RCC 7860 (cell line): ENCODE data around the gene CCSER1.

Source experiments
- DNase-seq: peaks from one replicate; pipeline ENCODE4 v3.0.0-alpha.2; 2015; ENCODE audit warnings: low spot score
- FAIRE-seq: peaks from 2 replicates; lab custom pipeline; 2012; peaks lifted over from hg19 to GRCh38; lab: Jason Lieb, UNC

CCSER1 gene

DNA sequence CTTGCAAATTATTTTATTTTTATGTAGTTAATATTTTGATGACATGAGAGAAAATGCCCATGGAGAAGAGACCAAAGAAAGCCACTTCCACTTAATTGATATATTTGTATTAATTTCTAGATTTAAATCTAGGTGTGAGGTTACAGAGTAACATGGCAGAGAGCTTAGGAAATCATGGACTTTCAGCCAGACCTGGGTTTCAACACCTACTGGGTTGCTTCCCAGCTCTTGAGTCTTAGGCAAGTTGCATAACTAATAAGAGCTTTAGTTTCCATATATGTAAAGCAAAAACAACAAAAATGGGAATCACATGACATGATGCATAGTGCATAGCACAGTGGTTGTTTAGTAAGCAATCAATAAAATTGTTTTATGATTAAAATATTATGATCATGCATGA is 413.3 kb downstream of the CCSER1 start:
- no peak for DNase-seq
- no peak for FAIRE-seq

GRCh38 chr4:90542216-90542615 is 415.0 kb downstream of the CCSER1 start:
- FAIRE-seq (no peak), DNase-seq (no peak)

DNA sequence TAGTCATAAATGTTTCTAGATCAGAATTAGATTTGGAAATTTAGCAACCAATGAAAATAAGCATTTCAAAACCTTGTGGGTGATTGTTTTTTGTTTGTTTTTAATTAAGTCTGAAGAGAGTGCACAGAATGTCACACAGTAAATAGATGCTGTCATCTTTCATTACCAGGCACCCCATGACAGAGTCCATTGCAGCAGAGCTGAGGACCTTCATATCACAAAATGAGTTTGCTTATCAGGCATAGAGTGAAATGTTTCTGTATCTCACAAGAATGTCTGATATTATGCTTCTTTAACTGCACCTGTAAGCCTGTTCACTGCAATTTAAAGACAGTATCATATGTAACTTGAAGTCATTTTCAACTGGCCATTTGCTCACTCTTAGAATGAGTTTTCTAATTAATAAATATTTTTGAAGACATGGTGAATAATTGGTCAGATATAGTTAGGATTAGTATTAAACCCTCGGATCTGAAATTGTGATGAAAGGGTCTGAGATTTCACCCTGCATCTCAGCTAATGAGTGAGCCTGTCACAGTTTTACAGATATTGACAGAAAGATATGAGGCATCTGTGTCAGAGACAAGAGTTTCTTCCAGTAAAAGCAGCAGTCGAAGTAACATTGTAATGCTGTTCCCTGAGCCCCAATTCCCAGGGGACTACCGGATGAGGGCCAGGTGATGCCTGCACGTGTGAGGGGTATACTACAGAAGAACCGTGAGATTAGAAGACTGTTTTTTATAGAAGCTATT is 416.4 kb downstream of the CCSER1 start:
- no peak for DNase-seq
- FAIRE-seq = no peak

- FAIRE-seq = no peak
- no peak for DNase-seq
Measured at GRCh38 chr4:90544532-90545045, 417.4 kb downstream of the CCSER1 start.

GRCh38 chr4:90545380-90545779 is 418.2 kb downstream of the CCSER1 start:
- DNase-seq = no peak
- no peak for FAIRE-seq

DNA sequence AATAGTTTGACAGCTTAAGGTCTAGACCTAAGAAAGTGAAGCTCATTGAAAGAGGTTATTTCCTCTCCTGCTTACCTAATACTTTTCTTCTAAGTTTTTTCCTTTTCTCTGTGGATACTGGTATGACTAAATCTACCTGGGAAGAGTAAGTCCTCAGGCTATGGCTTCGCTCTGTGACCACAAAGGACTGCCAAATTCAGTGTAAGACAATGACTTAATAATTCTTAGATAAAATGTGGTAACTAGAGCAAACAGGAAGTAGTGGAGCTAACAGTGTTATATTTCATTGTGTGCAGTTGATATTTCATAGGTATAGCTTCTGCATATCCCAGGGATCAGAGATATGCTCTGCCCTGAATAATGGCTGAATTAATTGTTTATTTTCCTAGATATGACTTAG is 418.9 kb downstream of the CCSER1 start:
- peak; percentile 17 for DNase-seq
- no peak for FAIRE-seq

DNA sequence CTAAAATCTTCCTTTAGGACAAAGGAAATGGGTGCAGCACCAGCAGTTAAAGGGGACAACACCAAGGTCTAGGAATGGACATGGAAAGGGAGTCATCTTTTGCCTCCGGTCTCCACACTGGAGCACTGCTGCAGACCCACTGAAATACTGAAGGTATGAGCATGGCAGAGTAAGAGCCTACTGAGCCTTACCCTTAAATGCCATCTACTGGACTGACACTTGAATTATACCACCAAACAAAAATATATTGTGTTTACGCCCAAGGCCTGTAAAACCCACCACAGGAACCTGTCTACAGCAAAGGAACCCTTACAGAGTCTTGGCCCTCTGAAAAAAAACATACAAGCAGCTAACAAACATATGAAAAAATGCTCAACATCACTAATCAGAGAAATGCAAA is 443.4 kb downstream of the CCSER1 start:
- FAIRE-seq (no peak), DNase-seq (no peak)

DNA sequence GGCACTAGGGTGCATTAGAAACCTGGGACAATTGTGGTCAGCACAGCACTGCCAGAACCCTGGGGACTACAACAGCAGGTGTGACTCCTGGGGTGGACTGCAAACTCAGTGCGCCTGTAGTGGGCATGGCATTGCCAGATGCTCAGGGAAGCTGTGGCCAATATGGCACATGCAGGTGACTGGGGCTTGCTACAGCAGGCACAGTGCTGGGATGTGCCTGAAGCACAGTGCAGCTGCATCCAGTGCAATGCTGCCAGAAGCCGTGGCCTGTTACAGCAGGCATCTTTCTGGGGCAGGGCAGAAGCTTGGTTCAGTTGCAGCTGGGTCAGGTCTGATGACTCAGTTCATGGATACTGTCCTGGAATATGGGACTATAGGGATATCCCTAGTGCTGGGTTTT is 445.8 kb downstream of the CCSER1 start:
- FAIRE-seq = no peak

DNA sequence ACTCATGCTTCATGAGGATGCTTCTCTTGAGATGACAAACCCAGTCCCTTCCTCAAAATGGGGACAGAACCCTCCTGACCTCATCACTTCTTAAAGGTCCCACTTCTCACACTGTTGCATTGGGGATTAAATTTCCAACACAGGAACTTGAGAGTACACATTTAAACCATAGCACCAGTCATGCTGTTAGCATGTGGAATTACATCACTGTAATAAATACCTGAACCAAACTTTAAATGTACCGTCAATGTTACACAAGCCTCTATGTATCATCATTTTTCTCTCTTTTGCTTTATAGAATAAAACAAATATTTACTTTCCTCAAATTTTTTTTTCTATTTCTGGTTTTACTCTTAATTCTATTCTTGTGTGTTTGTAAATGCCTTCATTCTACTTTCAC is 448.2 kb downstream of the CCSER1 start:
- DNase-seq = no peak
- FAIRE-seq = no peak

More for the DNA sequence above, 445.8 kb downstream of the CCSER1 start:
- no peak for DNase-seq

DNA sequence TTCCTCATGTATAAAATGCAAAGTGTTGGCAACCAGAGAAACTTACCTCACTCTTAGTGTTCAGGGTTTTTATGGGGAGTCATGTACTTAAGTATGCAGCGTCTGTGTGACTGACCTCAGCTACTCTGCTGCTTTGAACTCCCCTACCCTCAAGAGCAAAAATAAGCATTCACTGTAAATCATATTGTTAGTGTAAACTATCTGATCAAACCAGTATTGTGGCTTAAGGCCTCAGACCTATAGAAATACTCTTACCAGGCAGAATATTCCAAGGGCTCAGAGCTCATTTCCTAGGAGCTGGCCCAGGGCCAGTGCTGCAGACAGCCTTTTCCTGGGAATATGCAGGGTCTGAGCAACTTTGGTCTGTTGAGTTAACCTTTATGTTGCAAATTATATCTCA is 453.1 kb downstream of the CCSER1 start:
- FAIRE-seq (no peak), DNase-seq (no peak)

GRCh38 chr4:90582087-90582486 is 454.9 kb downstream of the CCSER1 start:
- no peak for DNase-seq
- FAIRE-seq = no peak

- no peak for DNase-seq
Measured at GRCh38 chr4:90584051-90584450, 456.9 kb downstream of the CCSER1 start.

GRCh38 chr4:90585961-90586360 is 458.8 kb downstream of the CCSER1 start:
- DNase-seq = no peak
- FAIRE-seq = no peak

More at GRCh38 chr4:90584051-90584450, 456.9 kb downstream of the CCSER1 start:
- no peak for FAIRE-seq

DNA sequence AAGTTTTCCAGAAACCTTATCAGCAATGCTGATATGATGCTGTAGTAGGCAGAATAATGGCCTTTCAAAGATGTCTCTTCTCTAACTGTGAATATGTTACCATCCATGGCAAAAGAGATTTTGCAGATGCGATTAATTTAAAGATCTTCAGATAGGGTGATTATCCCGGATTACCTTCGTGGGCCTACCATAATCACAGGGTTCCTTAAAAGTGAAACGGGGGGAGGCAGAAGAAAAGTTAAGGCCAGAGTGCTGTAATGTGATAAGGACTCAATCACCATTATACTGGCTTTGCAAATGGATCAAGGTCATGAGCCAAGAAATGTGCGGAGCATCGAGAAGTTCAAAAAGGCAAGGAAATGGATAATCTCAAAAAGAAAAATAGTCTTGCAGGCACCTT is 459.6 kb downstream of the CCSER1 start:
- DNase-seq (no peak), FAIRE-seq (no peak)

DNA sequence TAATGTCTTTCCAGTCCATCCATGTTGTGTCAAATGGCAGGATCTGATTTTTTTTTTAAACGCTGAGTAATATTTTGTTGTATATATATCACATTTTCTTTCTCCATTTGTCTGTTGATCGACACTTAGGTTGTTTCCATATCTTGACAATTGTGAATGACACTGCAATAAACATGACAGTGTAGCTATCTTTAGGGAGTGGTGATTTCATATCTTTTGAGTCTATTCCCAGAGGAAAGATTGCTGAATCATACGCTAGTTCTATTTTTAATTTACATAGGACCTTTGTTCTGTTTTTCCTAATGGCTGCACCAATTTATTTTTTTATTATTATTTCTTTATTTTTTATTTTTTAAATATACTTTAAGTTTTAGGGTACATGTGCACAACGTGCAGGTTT is 470.7 kb downstream of the CCSER1 start:
- DNase-seq = no peak
- FAIRE-seq = no peak

DNA sequence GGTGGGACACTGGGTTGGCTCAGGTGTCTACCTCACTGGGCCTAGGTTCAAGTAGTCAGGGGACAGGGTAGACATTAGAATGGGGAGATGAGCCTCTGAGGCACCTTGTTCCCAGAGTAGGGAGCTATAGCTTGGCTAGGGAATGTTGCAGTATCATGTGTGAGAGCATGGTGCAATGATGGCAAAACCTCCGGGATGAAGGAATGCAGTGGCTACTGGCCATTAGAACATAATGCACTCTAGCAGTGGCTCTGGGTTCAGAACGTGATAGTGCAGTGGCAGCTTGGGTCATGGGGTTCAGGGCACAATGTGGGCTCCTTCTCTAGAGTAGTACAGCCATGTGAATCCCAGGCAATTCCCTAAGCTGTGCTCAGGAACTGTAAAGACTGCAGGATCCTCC is 471.5 kb downstream of the CCSER1 start:
- DNase-seq (no peak), FAIRE-seq (no peak)

- FAIRE-seq = no peak
Measured at GRCh38 chr4:90602726-90603125, 475.5 kb downstream of the CCSER1 start.

DNA sequence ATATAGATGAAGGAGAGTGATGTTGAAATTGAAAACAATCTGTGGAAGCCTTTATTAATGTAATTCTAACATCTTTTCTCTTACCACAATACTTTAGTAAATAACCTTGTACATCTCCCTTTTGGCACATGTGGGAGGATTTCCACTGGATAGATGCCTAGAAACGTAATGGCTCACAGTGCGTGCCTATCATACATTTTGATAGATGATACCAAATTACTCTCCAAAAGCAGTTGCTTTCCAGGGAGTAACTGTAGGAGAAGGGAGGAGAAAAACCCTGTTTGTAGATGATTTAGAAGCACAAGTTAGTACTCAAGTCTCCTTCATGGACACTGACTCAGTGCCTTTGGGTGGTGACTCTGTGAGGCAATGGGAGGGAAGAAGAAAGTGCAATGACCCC is 476.3 kb downstream of the CCSER1 start:
- no peak for FAIRE-seq
- DNase-seq = no peak

More at GRCh38 chr4:90602726-90603125, 475.5 kb downstream of the CCSER1 start:
- DNase-seq = no peak

- FAIRE-seq = no peak
- DNase-seq = no peak
Measured at GRCh38 chr4:90606781-90607180, 479.6 kb downstream of the CCSER1 start.

GRCh38 chr4:90614371-90614770 is 487.2 kb downstream of the CCSER1 start:
- DNase-seq (no peak), FAIRE-seq (no peak)

GRCh38 chr4:90621080-90621479 is 493.9 kb downstream of the CCSER1 start:
- no peak for FAIRE-seq

DNA sequence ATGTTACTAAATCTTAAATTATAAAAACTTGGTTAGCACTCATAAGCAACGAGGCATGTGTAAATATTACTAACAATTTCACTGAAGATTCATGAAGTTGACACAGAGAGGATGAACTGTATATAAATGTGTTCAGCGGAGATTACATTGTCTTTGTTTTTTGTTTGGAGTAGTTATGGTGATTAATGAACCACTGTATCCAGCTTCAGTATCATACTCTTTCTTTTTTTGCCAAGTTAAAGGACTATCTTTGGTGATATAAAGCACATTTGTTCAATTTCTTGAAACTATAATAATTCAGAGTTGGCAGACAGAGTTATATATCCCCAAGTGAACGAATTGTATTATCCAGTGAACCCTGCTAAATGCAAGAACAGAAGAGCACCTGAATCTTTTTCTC is 497.6 kb downstream of the CCSER1 start:
- FAIRE-seq = no peak
- no peak for DNase-seq

More at GRCh38 chr4:90621080-90621479, 493.9 kb downstream of the CCSER1 start:
- no peak for DNase-seq
